GM12892 (cell line): ENCODE data around the gene FFAR2.

ENCODE experiments used
- POLR2A ChIP-seq: IDR thresholded peaks from 2 replicates; pipeline ENCODE4 v1.6.1; 2011; ENCODE audit warnings: low read depth, low read length, control low read depth
- TAF1 ChIP-seq: IDR thresholded peaks from 2 replicates; pipeline ENCODE4 v1.6.1; 2011; ENCODE audit warnings: low read depth, mild to moderate bottlenecking, control low read depth, low read length, borderline replicate concordance

GRCh38 chr19:35438527-35438926 lies 9.5 kb upstream of the FFAR2 start:
- no peak for TF ChIP-seq POLR2A
- no peak for TF ChIP-seq TAF1
